Measurements from ENCODE around the gene PARP14.
"Not testable (repeated sequence)": the region's sequence is repeated elsewhere in the genome, so short reads cannot be mapped to it uniquely, and the experiment has no call there.

PARP14 gene

DNA sequence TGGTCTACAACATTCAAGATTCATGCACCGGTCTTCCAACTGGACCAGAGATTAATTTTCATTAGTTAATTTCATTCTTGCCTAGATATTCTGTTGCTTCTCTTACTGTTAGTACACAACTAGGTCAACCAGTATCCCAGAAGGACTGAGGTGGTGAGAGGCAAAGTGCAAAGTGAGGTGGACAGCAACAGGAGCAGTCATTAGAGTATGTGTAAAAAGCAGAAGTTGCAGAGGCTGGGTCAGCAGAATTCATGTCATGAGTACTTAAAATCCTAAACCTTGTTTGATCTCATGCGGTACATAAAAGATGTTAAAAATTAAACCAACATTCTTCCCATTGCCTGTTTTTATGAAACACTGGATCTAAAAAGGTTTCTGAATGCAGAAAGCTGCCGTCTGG is 46.7 kb downstream of the PARP14 start:
- DNase-seq (ENCODE audit: low read depth) = no peak
- TF ChIP-seq, protein P1, sequence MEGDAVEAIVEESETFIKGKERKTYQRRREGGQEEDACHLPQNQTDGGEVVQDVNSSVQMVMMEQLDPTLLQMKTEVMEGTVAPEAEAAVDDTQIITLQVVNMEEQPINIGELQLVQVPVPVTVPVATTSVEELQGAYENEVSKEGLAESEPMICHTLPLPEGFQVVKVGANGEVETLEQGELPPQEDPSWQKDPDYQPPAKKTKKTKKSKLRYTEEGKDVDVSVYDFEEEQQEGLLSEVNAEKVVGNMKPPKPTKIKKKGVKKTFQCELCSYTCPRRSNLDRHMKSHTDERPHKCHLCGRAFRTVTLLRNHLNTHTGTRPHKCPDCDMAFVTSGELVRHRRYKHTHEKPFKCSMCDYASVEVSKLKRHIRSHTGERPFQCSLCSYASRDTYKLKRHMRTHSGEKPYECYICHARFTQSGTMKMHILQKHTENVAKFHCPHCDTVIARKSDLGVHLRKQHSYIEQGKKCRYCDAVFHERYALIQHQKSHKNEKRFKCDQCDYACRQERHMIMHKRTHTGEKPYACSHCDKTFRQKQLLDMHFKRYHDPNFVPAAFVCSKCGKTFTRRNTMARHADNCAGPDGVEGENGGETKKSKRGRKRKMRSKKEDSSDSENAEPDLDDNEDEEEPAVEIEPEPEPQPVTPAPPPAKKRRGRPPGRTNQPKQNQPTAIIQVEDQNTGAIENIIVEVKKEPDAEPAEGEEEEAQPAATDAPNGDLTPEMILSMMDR (IDR thresholded peaks at IDR 0.05; ENCODE audit: low read length, missing control alignments) = no peak
- H3K4me3 ChIP-seq (replicated peaks; ENCODE audit: low read depth, low read length) = no peak overlapping the region

GRCh38 chr3:122727766-122728165 is 47.1 kb downstream of the PARP14 start:
- TF ChIP-seq, protein P1 (IDR thresholded peaks at IDR 0.05; ENCODE audit: low read length, missing control alignments) = no peak
- DNase-seq (ENCODE audit: low read depth) = no peak
- no peak overlapping the region for H3K4me3 ChIP-seq (replicated peaks; ENCODE audit: low read depth, low read length)

DNA sequence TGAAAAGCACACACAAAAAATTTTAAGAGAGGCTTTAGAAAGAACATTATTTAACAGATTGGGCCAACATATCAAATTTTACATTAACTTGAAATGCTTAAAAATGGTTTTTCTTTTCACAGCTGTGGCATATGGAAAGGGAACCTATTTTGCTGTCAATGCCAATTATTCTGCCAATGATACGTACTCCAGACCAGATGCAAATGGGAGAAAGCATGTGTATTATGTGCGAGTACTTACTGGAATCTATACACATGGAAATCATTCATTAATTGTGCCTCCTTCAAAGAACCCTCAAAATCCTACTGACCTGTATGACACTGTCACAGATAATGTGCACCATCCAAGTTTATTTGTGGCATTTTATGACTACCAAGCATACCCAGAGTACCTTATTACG is 47.5 kb downstream of the PARP14 start:
- no peak overlapping the region for H3K4me3 ChIP-seq (replicated peaks; ENCODE audit: low read depth, low read length)
- no peak for DNase-seq (ENCODE audit: low read depth)
- TF ChIP-seq, protein P1 (IDR thresholded peaks at IDR 0.05; ENCODE audit: low read length, missing control alignments) = no peak

DNA sequence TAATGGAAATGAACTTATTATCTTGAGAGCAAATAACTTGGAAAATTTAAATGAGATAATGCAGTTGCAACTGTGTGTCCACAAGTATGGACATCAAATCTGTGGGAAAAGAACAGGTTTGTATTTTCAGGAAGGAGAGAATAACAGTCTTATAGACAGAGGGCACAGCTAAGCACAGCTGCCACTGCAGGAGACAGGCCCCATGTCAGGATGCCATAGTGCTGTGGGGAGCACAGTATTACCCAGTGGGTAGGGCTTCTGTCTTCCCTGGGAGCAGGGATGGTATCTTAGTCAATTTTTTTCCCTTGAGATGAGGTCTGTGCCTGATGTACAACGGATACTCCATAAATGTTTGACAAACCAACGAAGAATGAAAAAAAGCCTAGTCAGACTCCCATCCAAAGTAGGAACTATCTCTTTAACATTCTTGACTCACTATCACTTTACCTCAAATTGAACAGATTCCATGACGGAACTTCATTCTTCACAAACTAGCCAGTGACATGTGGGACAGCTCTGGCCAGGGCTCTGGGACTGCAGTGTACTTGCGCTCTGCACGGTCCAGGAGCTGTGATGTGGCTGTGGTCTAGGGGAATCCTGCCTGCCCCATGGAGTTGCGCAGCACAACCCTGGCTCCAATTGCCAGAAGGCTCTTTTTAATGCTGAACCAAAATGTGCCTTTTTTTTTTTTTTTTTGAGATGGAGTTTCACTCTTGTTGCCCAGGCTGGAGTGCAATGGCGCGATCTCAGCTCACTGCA is 48.3 kb downstream of the PARP14 start:
- H3K4me3 ChIP-seq (replicated peaks; ENCODE audit: low read depth, low read length) = no peak overlapping the region
- TF ChIP-seq, protein P1 (IDR thresholded peaks at IDR 0.05; ENCODE audit: low read length, missing control alignments) = no peak

GRCh38 chr3:122730240-122730639 is 49.6 kb downstream of the PARP14 start:
- H3K4me3 ChIP-seq (replicated peaks; ENCODE audit: low read depth, low read length) = no peak overlapping the region
- TF ChIP-seq, protein P1 (IDR thresholded peaks at IDR 0.05; ENCODE audit: low read length, missing control alignments) = no peak
- DNase-seq (ENCODE audit: low read depth) = no peak

More for the DNA sequence above, 48.3 kb downstream of the PARP14 start:
- DNase-seq (ENCODE audit: low read depth) = no peak

GRCh38 chr3:122732682-122733525 is 52.3 kb downstream of the PARP14 start:
- not testable (repeated sequence) for DNase-seq (ENCODE audit: low read depth)

DNA sequence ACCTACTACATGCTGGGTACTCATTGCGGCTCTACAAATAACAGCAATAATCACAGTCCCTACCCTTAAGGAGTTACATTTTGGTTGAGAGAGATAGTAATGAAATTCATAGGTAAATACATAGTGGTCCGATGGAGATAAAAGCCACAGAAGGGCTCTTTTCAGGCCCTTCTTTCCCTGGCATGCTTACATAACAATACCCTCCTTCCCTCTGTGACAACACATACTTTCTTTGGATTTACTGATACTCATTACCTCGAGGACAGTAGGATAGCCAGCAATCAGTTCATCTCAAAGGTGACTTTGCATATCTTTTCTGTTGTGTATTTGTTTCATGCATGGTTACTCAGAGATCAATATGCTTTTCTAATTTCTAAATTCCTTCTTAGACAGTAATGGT is 58.5 kb downstream of the PARP14 start:
- H3K4me3 ChIP-seq (replicated peaks; ENCODE audit: low read depth, low read length) = no peak overlapping the region
- no peak for DNase-seq (ENCODE audit: low read depth)
- TF ChIP-seq, protein P1 (IDR thresholded peaks at IDR 0.05; ENCODE audit: low read length, missing control alignments) = no peak

More at GRCh38 chr3:122732682-122733525, 52.3 kb downstream of the PARP14 start:
- not testable (repeated sequence) for H3K4me3 ChIP-seq (replicated peaks; ENCODE audit: low read depth, low read length)

All from fibroblast of pulmonary artery (primary cell).